Renal pelvis (tissue), 12 donors: ENCODE data around the gene GAGE12H. TPM values are rescaled to one million over a fixed set of nuclear protein-coding genes. Genes with fewer than 3 reads are reported as not detected.
"Not testable (repeated sequence)": the region's sequence is repeated elsewhere in the genome, so short reads cannot be mapped to it uniquely, and the experiment has no call there.

Experiments
- DNase-seq: peaks from one replicate; pipeline ENCODE4 v3.0.0-alpha.2; 2013
- long read RNA-seq, 16 experiments: transcript quantifications; one replicate each; lab custom pipeline, GENCODE V29; 2026
- polyA plus RNA-seq, 3 donors: library from polyadenylated mRNA; unstranded; fragments of 120-200 nt; gene quantifications; one replicate each; pipeline ENCODE4 v1.2.1, GENCODE V29; 2013; ENCODE audit not compliant: insufficient read length in 3 of 3

The GAGE12H gene, protein sequence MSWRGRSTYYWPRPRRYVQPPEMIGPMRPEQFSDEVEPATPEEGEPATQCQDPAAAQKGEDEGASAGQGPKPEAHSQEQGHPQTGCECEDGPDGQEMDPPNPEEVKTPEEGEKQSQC
- polyA plus RNA-seq = not detected
- long read RNA-seq, donor 1 = 0 reads
- long read RNA-seq, donor 2 = 0 reads
- long read RNA-seq, donor 3 = 0 reads
- long read RNA-seq, donor 4 = 0 reads
- long read RNA-seq, donor 5 = 0 reads
- long read RNA-seq, donor 6 = 0 reads
- long read RNA-seq, donor 7 = 0 reads
- long read RNA-seq, donor 8 = 0 reads
- long read RNA-seq, donor 9 = 0 reads
- long read RNA-seq, donor 10 = 0 reads
- long read RNA-seq, donor 11 = 0 reads
- long read RNA-seq, donor 12 = 0 reads
- long read RNA-seq, donor 13 = 0 reads
- long read RNA-seq, donor 14 = 0 reads
- long read RNA-seq, donor 15 = 0 reads
- long read RNA-seq, donor 16 = 0 reads

DNA sequence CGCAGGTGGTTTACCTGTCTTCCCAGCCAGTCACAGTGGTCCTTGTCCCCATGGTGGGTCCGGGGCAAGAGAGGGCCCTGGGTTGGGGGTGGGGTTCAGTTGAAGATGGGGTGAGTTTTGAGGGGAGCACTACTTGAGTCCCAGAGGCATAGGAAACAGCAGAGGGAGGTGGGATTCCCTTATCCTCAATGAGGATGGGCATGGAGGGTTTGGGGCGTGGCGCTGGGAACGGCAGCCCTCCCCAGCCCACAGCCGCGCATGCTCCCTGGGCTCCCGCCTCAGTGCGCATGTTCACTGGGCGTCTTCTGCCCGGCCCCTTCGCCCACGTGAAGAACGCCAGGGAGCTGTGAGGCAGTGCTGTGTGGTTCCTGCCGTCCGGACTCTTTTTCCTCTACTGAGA, at the start of gene GAGE12H:
Gene GAGE12H, plus strand, starts transcription at position 301 of the 400 bp plus-strand sequence. CDS start 1,155 bp downstream, outside the sequence.
- not testable (repeated sequence) for DNase-seq

DNA sequence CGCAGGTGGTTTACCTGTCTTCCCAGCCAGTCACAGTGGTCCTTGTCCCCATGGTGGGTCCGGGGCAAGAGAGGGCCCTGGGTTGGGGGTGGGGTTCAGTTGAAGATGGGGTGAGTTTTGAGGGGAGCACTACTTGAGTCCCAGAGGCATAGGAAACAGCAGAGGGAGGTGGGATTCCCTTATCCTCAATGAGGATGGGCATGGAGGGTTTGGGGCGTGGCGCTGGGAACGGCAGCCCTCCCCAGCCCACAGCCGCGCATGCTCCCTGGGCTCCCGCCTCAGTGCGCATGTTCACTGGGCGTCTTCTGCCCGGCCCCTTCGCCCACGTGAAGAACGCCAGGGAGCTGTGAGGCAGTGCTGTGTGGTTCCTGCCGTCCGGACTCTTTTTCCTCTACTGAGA, 47.9 kb upstream of the GAGE12H start, which contains the start of gene GAGE12C:
Gene GAGE12C, plus strand, starts transcription at position 301 of the 400 bp plus-strand sequence. CDS start 1,155 bp downstream, outside the sequence.
- DNase-seq = not testable (repeated sequence)

DNA sequence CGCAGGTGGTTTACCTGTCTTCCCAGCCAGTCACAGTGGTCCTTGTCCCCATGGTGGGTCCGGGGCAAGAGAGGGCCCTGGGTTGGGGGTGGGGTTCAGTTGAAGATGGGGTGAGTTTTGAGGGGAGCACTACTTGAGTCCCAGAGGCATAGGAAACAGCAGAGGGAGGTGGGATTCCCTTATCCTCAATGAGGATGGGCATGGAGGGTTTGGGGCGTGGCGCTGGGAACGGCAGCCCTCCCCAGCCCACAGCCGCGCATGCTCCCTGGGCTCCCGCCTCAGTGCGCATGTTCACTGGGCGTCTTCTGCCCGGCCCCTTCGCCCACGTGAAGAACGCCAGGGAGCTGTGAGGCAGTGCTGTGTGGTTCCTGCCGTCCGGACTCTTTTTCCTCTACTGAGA, 38.3 kb upstream of the GAGE12H start, which contains the start of gene GAGE12D:
Gene GAGE12D, plus strand, starts transcription at position 301 of the 400 bp plus-strand sequence. CDS start 1,155 bp downstream, outside the sequence.
- DNase-seq = not testable (repeated sequence)

DNA sequence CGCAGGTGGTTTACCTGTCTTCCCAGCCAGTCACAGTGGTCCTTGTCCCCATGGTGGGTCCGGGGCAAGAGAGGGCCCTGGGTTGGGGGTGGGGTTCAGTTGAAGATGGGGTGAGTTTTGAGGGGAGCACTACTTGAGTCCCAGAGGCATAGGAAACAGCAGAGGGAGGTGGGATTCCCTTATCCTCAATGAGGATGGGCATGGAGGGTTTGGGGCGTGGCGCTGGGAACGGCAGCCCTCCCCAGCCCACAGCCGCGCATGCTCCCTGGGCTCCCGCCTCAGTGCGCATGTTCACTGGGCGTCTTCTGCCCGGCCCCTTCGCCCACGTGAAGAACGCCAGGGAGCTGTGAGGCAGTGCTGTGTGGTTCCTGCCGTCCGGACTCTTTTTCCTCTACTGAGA, 28.8 kb upstream of the GAGE12H start, which contains the start of gene GAGE12E:
Gene GAGE12E, plus strand, starts transcription at position 301 of the 400 bp plus-strand sequence. CDS start 1,155 bp downstream, outside the sequence.
- not testable (repeated sequence) for DNase-seq

DNA sequence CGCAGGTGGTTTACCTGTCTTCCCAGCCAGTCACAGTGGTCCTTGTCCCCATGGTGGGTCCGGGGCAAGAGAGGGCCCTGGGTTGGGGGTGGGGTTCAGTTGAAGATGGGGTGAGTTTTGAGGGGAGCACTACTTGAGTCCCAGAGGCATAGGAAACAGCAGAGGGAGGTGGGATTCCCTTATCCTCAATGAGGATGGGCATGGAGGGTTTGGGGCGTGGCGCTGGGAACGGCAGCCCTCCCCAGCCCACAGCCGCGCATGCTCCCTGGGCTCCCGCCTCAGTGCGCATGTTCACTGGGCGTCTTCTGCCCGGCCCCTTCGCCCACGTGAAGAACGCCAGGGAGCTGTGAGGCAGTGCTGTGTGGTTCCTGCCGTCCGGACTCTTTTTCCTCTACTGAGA, 19.2 kb upstream of the GAGE12H start, which contains the start of gene GAGE12F:
Gene GAGE12F, plus strand, starts transcription at position 301 of the 400 bp plus-strand sequence. CDS start 1,155 bp downstream, outside the sequence.
- not testable (repeated sequence) for DNase-seq

DNA sequence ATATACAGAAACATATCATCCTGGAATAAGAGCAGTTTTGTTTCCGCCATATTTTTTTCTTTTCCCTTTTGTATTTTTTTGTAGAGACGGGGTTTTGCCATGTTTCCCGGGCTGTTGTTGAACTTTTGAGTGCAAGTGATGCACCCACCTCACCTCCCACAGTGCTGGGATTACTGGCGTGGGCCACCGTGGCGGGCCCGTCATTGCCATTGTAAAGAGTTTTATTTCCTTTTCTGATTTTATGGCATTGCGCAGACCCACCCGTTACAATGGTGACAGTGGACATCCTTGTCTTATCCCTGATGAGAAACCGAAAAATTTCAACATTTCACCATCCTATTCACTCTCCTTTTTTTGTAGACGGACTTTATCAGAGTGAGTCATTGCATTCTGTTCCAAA, 11.0 kb upstream of the GAGE12H start:
- DNase-seq = not testable (repeated sequence)

DNA sequence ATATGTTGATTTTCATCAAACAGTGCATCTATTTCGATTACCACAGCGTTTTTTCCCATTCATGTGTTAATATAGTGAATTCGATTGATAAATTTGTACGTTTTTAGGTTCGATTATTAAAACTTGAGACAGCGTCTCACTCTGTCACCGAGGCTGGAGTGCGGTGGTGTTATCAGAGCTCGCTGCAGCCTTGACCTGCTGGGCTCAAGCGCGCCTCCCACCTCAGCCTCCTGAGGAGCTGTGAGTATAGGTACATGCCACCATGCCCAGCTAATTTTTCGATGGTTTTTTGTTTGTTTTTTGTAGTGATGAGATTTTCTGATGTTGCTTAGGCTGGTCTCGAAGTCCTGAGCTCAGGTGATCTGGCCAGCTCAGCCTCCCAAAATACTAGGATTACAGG, 10.6 kb upstream of the GAGE12H start:
- DNase-seq = not testable (repeated sequence)

DNA sequence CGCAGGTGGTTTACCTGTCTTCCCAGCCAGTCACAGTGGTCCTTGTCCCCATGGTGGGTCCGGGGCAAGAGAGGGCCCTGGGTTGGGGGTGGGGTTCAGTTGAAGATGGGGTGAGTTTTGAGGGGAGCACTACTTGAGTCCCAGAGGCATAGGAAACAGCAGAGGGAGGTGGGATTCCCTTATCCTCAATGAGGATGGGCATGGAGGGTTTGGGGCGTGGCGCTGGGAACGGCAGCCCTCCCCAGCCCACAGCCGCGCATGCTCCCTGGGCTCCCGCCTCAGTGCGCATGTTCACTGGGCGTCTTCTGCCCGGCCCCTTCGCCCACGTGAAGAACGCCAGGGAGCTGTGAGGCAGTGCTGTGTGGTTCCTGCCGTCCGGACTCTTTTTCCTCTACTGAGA, 9.6 kb upstream of the GAGE12H start, which contains the start of gene GAGE12G:
Gene GAGE12G, plus strand, starts transcription at position 301 of the 400 bp plus-strand sequence. CDS start 1,155 bp downstream, outside the sequence.
- not testable (repeated sequence) for DNase-seq

DNA sequence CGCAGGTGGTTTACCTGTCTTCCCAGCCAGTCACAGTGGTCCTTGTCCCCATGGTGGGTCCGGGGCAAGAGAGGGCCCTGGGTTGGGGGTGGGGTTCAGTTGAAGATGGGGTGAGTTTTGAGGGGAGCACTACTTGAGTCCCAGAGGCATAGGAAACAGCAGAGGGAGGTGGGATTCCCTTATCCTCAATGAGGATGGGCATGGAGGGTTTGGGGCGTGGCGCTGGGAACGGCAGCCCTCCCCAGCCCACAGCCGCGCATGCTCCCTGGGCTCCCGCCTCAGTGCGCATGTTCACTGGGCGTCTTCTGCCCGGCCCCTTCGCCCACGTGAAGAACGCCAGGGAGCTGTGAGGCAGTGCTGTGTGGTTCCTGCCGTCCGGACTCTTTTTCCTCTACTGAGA, 9.4 kb downstream of the GAGE12H start, which contains the start of gene GAGE2A:
Gene GAGE2A, plus strand, starts transcription at position 301 of the 400 bp plus-strand sequence. CDS start 1,155 bp downstream, outside the sequence.
- DNase-seq = not testable (repeated sequence)

DNA sequence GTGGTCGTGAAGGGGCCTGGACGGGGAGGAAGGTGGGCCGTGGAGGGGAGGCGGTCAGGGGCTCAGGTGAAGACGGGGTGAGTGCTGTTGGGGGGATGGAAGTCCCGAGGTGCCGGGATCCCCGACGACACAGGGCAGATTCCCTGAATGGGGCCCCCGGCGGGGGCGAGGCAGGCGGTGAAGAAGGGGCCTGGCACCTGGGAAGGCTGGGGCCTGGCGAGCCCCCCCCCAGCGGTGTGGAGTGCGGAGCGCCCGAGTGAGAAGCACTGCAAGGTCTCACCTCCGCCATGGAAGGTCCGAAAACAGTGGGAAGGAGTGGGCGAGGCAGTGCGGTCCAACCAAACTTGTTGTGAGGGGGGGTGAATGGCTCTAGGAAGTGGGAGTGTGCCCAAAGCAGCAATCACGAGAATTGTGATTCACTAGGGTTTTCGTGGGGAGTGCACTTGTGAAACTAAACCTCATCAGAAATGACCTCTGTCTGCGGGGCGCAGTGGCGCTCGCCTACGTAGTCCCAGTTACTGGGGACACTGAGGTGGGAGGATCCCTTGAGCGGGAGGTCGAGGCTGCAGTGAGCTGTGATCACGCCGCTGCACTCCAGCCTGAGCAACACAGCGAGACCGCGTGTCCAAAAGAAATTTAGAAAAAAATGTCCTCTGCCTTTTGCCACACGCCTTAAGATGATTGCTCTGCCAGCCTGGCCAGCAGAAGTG, 10.2 kb downstream of the GAGE12H start:
- DNase-seq = not testable (repeated sequence)

DNA sequence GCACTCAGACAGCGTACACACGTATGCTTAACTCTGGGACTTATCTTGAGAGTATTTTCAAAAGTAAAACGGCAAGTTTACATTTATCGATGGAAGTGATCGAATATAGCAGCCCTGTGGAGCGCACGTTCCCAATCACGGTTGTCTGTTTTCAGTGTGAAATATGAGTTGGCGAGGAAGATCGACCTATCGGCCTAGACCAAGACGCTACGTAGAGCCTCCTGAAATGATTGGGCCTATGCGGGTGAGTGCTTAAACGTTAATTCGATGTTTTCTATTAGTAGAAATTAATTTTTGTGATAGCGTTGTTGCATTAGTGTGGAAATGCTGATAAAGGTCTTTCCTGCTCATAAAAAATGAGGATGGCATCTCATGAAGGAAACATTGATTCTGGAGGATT, 10.7 kb downstream of the GAGE12H start:
- not testable (repeated sequence) for DNase-seq

DNA sequence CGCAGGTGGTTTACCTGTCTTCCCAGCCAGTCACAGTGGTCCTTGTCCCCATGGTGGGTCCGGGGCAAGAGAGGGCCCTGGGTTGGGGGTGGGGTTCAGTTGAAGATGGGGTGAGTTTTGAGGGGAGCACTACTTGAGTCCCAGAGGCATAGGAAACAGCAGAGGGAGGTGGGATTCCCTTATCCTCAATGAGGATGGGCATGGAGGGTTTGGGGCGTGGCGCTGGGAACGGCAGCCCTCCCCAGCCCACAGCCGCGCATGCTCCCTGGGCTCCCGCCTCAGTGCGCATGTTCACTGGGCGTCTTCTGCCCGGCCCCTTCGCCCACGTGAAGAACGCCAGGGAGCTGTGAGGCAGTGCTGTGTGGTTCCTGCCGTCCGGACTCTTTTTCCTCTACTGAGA, 19.0 kb downstream of the GAGE12H start, which contains the start of gene GAGE1:
Gene GAGE1, plus strand, starts transcription at position 301 of the 400 bp plus-strand sequence. CDS start 1,155 bp downstream, outside the sequence.
- not testable (repeated sequence) for DNase-seq

DNA sequence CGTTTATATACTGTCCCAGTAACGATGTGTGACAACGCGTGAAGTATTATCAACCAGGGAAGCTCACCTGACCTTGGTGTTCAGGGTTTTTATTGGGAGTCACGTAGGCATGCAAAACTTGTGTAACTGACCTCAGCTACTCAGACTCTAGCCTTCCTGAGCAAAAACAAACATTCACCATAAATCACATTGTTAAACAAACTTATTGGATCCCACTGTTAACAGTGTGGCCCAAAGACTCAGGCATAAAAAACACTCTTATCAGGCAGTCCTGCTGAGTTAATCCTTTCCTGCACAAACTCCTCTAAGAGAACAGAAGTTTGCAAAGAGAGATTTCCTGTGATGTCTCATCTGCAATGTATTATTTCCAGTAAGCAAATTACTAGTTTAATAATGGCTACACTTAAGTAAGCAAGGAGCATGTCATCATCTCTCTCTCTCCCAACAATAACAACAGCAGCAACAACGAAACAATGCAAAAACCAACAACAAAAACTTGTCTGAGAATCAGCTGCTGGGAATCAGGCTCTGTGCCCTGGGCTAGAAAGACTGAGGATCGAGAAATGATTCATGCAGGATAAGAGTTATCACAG, 31.1 kb downstream of the GAGE12H start:
- DNase-seq = no peak

DNA sequence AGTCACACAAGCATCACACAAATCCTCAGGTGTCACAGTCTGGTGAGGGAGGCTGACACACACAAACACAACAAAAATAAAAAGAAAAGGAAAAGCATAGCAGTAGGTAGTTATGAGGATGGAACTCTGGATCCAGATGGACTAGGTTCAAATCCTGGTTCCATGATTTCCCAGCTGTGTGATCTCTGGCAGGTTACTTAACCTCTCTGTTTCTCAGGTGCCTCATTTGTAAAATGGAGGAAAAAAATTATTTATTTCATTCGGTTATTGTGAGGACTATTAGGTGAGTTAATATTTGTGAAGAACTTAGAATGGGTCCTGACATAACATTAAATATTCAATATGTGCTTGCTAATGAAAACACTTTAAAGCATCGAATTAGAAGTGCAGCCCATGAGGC, 38.8 kb downstream of the GAGE12H start:
- DNase-seq = no peak

DNA sequence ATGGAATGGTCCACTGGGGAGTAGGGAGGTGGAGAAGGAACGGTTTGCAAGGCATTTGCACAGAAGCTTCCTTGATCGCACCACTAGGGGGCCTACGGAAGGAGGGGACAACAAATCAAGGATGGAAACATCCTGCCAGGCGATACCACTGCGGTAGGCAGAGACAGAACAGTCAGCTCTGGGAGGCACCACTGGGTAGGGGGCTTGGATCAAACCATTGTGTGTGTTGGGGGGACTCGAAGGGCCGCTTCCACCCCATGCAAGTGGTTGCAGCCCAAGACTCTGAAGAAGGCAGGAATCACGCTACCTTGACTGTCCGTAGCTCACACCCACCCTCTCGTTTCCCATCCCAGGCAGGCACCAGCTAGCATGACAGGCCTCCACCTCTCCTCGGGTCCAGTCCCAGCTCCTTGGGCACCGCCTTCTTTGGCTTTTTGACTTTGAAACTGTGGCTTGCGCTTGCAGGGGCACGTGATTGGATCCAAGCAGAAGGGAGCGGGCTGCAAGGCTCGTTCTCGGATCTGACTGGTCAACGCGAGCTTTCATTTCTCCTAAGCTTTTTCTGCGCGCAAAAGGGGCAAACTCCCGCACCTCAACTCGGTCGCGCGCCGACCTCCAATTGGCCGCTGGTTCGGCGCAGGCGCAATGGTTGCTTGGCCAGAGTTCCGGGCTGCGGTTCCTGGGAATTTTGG, 47.5 kb downstream of the GAGE12H start:
- no peak for DNase-seq

Other genes with a start within 250 kb of the GAGE12H start
- gene GAGE13, start 248.4 kb upstream of the GAGE12H start, polyA plus RNA-seq = not detected
- gene GAGE12C, start 47.8 kb upstream of the GAGE12H start, polyA plus RNA-seq = not detected
- gene GAGE12D, start 38.2 kb upstream of the GAGE12H start, polyA plus RNA-seq = not detected
- gene GAGE12E, start 28.7 kb upstream of the GAGE12H start, polyA plus RNA-seq = not detected
- gene GAGE12F, start 19.1 kb upstream of the GAGE12H start, polyA plus RNA-seq = not detected
- gene GAGE12G, start 9.5 kb upstream of the GAGE12H start, polyA plus RNA-seq = not detected
- gene GAGE2A, start 9.5 kb downstream of the GAGE12H start, polyA plus RNA-seq = not detected
- gene GAGE1, start 19.1 kb downstream of the GAGE12H start, polyA plus RNA-seq = not detected
- not detected for gene PAGE1, start 116.0 kb downstream of the GAGE12H start, polyA plus RNA-seq
- gene PAGE4, start 249.4 kb downstream of the GAGE12H start, polyA plus RNA-seq = 1 to 10 TPM in 2 of 3 donors, under 1 TPM in 1; 0.61 to 1.6 (median 1.1) TPM